ENCODE results near the gene METTL26. TPM values are rescaled to one million over a fixed set of nuclear protein-coding genes. Genes with fewer than 3 reads are reported as not detected.

Gene METTL26
- total and polyA plus RNA-seq, 2 of the 8 experiments (the other 6 are each of a cell fraction or from before 2014, with no cell fraction given), result 100 to 186 TPM

- no peaks in the 10 kb centered on the region for H3K9me3 ChIP-seq (ENCODE audit: insufficient read depth in 2 of 2, low read depth in 1 of 2, low read length in 1 of 2)
- WGBS, 2 experiments (ENCODE audit: extremely low coverage in 1 of 2, insufficient coverage in 1 of 2, insufficient read length in 1 of 2, insufficient replicate concordance in 2 of 2, low coverage in 1 of 2, low lambda C conversion rate in 2 of 2, missing lambda C conversion rate in 1 of 2), result 60% methylated on average over 17 of the region's 53 CpGs; no CpG with 5 or more reads in 1 of the 2 experiments
- H4K91ac ChIP-seq (replicated peaks; ENCODE audit: insufficient read length, low read length), result peak overlapping the region; percentile 84
- peak overlapping the region; percentile 94 for H2BK5ac ChIP-seq (ENCODE audit: low read depth, low read length)
- peaks cover 9% of the 10 kb centered on the region; the same call in 1 of the 2 replicates for H3K23me2 ChIP-seq (ENCODE audit: low read depth, low read length)
- H3K23ac ChIP-seq (ENCODE audit: insufficient read length), result no peak overlapping the region
- H3K27ac ChIP-seq (ENCODE audit: low read depth, low read length), result peak overlapping the region; percentile 53; the same call in 1 of the 2 replicates
- H2BK12ac ChIP-seq (ENCODE audit: low read depth, low read length), result 0 out of 2 replicates have a peak overlapping the region, but pooled peaks have one; percentile 92
- peaks cover 0 to 6% of the 10 kb centered on the region in 2 experiments; a peak in 1 of 4 replicates for H3K79me2 ChIP-seq (ENCODE audit: control insufficient read depth in 1 of 2, insufficient read depth in 2 of 2, low read length in 2 of 2)
- peaks cover 0 to 29% (median 18%) of the 10 kb centered on the region in 4 experiments; a peak in 6 of 7 replicates for H3K4me1 ChIP-seq (replicated peaks in 1 of 4; ENCODE audit: control insufficient read depth in 3 of 4, insufficient read depth in 4 of 4, low read length in 3 of 4)
- H3K79me1 ChIP-seq (ENCODE audit: low read depth, low read length), result no peaks in the 10 kb centered on the region
- peak overlapping the region; percentile 81 for H3K4ac ChIP-seq (replicated peaks; ENCODE audit: insufficient read length, low read depth, low read length)
- FAIRE-seq (no peak), DNase-seq (ENCODE audit: low read depth in 1 of 2, low spot score in 2 of 2) (peak in 1 of 2 experiments; percentile 91)
- no peak overlapping the region for H3K14ac ChIP-seq (ENCODE audit: insufficient read length)
- ChIA-PET POLR2A (ENCODE audit: partially characterized antibody) (interaction anchor here (0.6 to 2.7 kb wide), 21 partner anchors 9 to 253 kb away, joined by 3 to 16 read pairs (median 3); partner anchors contain the start of genes WDR24 and WDR90), CTCF (ENCODE audit: partially characterized antibody) (interaction anchor here (0.8 to 2.9 kb wide), 16 partner anchors 8 to 142 kb away, joined by 3 to 24 read pairs (median 4); partner anchors contain the start of genes NHLRC4 and WDR90)
- peak overlapping the region; percentile 60 for H4K5ac ChIP-seq (ENCODE audit: insufficient read length, low read depth, low read length)
- H2BK120ac ChIP-seq (replicated peaks; ENCODE audit: low read depth, low read length), result peak overlapping the region; percentile 47
- peak overlapping the region; percentile 62; the same call in 1 of the 2 replicates for H4K8ac ChIP-seq (ENCODE audit: extremely low read depth, insufficient read depth, low read length)
- H2BK20ac ChIP-seq (ENCODE audit: low read length), result no peak overlapping the region
- peak overlapping the region; percentile 82 for H3K56ac ChIP-seq (replicated peaks; ENCODE audit: insufficient read length, low read depth, low read length)
- H3K36me3 ChIP-seq (ENCODE audit: control insufficient read depth in 2 of 4, insufficient read depth in 4 of 4, low read length in 3 of 4), result peaks cover 0 to 21% (median 3%) of the 10 kb centered on the region in 4 experiments; a peak in 4 of 8 replicates
- H2BK15ac ChIP-seq (ENCODE audit: low read length), result peak overlapping the region; percentile 96; the same call in 1 of the 2 replicates
- H3K27me3 ChIP-seq (replicated peaks in 1 of 4; ENCODE audit: control insufficient read depth in 3 of 4, extremely low read depth in 1 of 4, insufficient read depth in 3 of 4, low read length in 3 of 4), result no peaks in the 10 kb centered on the region
- peaks cover 3 to 8% of the 10 kb centered on the region in 2 experiments for H4K20me1 ChIP-seq (replicated peaks in 1 of 2; ENCODE audit: control insufficient read depth in 1 of 2, insufficient read depth in 2 of 2, low read length in 2 of 2)
- no peak overlapping the region for H3K9ac ChIP-seq (replicated peaks in 1 of 4; ENCODE audit: extremely low read depth in 1 of 4, low read depth in 3 of 4, low read length in 3 of 4)
- H3K4me2 ChIP-seq (ENCODE audit: insufficient read depth in 1 of 2, low read depth in 2 of 2, low read length in 2 of 2), result peak overlapping the region; percentile 62 to 88
- H2AK5ac ChIP-seq (ENCODE audit: low read depth, low read length), result no peak overlapping the region
- H3K18ac ChIP-seq (ENCODE audit: extremely low read depth, low read length), result peak overlapping the region; percentile 96
- peak overlapping the region; percentile 73 to 89 (median 77) for H3K4me3 ChIP-seq (ENCODE audit: extremely low read depth in 1 of 4, insufficient read depth in 2 of 4, low read depth in 3 of 4, low read length in 4 of 4)
- 0 out of 2 replicates have a peak overlapping the region, but pooled peaks have one; percentile 34 for H2AFZ ChIP-seq (ENCODE audit: low read length)
- peak; percentile 48; the same call in 1 of the 2 replicates for TF ChIP-seq USF2 (IDR thresholded peaks at IDR 0.05; ENCODE audit: low read length)
- 0 out of 2 replicates have a peak, but pooled peaks have one; percentile 10 for TF ChIP-seq ATF3 (IDR thresholded peaks at IDR 0.05; ENCODE audit: insufficient read depth, low read depth, low read length)
- TF ChIP-seq MAX (IDR thresholded peaks at IDR 0.05), result peak; percentile 47; the same call in 1 of the 2 replicates
- no peak for TF ChIP-seq KDM5A (IDR thresholded peaks at IDR 0.05; ENCODE audit: low read length)
- TF ChIP-seq RBBP5 (IDR thresholded peaks at IDR 0.05; ENCODE audit: borderline replicate concordance, low read depth, low read length), result 0 out of 2 replicates have a peak, but pooled peaks have one; percentile 19
- TF ChIP-seq SP1 (IDR thresholded peaks at IDR 0.05; ENCODE audit: low read depth, low read length), result 0 out of 2 replicates have a peak, but pooled peaks have one; percentile 23
- TF ChIP-seq MAFK (IDR thresholded peaks at IDR 0.05; ENCODE audit: low read depth, low read length), result no peak
These were observed 1.2 kb upstream of the METTL26 start for GRCh38 chr16:637081-638018.

Data from H1 (cell line).